DND-41 (cell line): ENCODE results near the gene TECPR1.

Source experiments
- ATAC-seq: fragments of 200-7000 bp; cut with Tn5 transposase; 3 replicates; pipeline ENCODE4 v1.9.1; 2021; ENCODE audit warnings: low read depth; ENCODE audit not compliant: insufficient read depth
- DNase-seq: peaks from one replicate; pipeline ENCODE4 v3.0.0-alpha.2; 2020
- H2AFZ ChIP-seq: 2 replicates; pipeline ENCODE4 v1.6.0; 2012; ENCODE audit warnings: low read depth, low read length
- H3K27ac ChIP-seq: 2 replicates; pipeline ENCODE4 v1.5.1; 2012; ENCODE audit warnings: low read length, inconsistent platforms
- H3K27me3 ChIP-seq: fragments of 200-600 bp; sonication (generic); 2 replicates; pipeline ENCODE4 v1.6.0; 2012; ENCODE audit warnings: low read length, mild to moderate bottlenecking, inconsistent platforms; ENCODE audit not compliant: insufficient read depth, poor library complexity
- H3K36me3 ChIP-seq: 2 replicates; pipeline ENCODE4 v1.5.1; 2012; ENCODE audit warnings: low read length, inconsistent platforms; ENCODE audit not compliant: insufficient read depth
- H3K4me1 ChIP-seq: 2 replicates; pipeline ENCODE4 v1.5.1; 2012; ENCODE audit warnings: mild to moderate bottlenecking, low read length; ENCODE audit not compliant: insufficient read depth
- H3K4me2 ChIP-seq: 2 replicates; pipeline ENCODE4 v1.6.0; 2012; ENCODE audit warnings: mild to moderate bottlenecking, moderate library complexity, low read length, inconsistent platforms; ENCODE audit not compliant: insufficient read depth
- H3K4me3 ChIP-seq, 2 experiments: fragments of 200-600 bp in 1 of 2; shearing (Covaris generic) in 1 of 2; 2 replicates each; pipeline ENCODE4 v1.5.1; 2012 to 2016; ENCODE audit warnings: inconsistent platforms in 2 of 2, low read length in 2 of 2, mild to moderate bottlenecking in 2 of 2, low read depth in 1 of 2, moderate library complexity in 1 of 2
- H3K79me2 ChIP-seq: 2 replicates; pipeline ENCODE4 v1.6.0; 2012; ENCODE audit warnings: low read length, inconsistent platforms; ENCODE audit not compliant: insufficient read depth
- H3K9ac ChIP-seq: 2 replicates; pipeline ENCODE4 v1.6.0; 2012; ENCODE audit warnings: low read depth, mild to moderate bottlenecking, inconsistent platforms, low read length, moderate library complexity
- H3K9me3 ChIP-seq: 2 replicates; pipeline ENCODE4 v1.5.1; 2012; ENCODE audit warnings: low read length, moderate library complexity, mild to moderate bottlenecking, inconsistent platforms; ENCODE audit not compliant: insufficient read depth, severe bottlenecking
- H4K20me1 ChIP-seq: 2 replicates; pipeline ENCODE4 v1.6.0; 2012; ENCODE audit warnings: low read length; ENCODE audit not compliant: insufficient read depth
- CTCF ChIP-seq: IDR thresholded peaks from 2 replicates; pipeline ENCODE4 v1.5.1; 2012; ENCODE audit warnings: borderline replicate concordance, low read length, moderate library complexity, mild to moderate bottlenecking; ENCODE audit not compliant: poor library complexity, severe bottlenecking; ENCODE audit errors: extremely low read depth
- EZH2 ChIP-seq: IDR thresholded peaks from 3 replicates; pipeline ENCODE4 v1.6.1; 2012; ENCODE audit warnings: borderline replicate concordance, low read depth, mild to moderate bottlenecking, moderate library complexity, low read length, inconsistent platforms; ENCODE audit not compliant: severe bottlenecking

TECPR1 gene

GRCh38 chr7:98199131-98199530, 52.9 kb downstream of the TECPR1 start:
- no peaks in the 10 kb centered on the region for H3K27me3 ChIP-seq
- TF ChIP-seq CTCF (no peak), EZH2 (no peak)
- H3K36me3 ChIP-seq: peaks cover 32% of the 10 kb centered on the region
- H3K4me2 ChIP-seq: no peak overlapping the region
- H3K27ac ChIP-seq: no peak overlapping the region
- H3K79me2 ChIP-seq: no peaks in the 10 kb centered on the region
- no peak overlapping the region for H2AFZ ChIP-seq
- H4K20me1 ChIP-seq: peaks cover 36% of the 10 kb centered on the region
- ATAC-seq: no peak
- peaks cover 25% of the 10 kb centered on the region for H3K4me1 ChIP-seq
- H3K9me3 ChIP-seq: no peaks in the 10 kb centered on the region
- no peak overlapping the region for H3K4me3 ChIP-seq
- no peak for DNase-seq
- H3K9ac ChIP-seq: no peak overlapping the region

GRCh38 chr7:98196706-98197605, 55.1 kb downstream of the TECPR1 start:
- Histone ChIP-seq H3K79me2 (no peaks in the 10 kb centered on the region), H3K4me3 (no peak overlapping the region), H4K20me1 (peaks cover 18% of the 10 kb centered on the region), H3K27ac (no peak overlapping the region), H3K4me1 (peaks cover 9% of the 10 kb centered on the region), H3K9me3 (no peaks in the 10 kb centered on the region), H3K9ac (no peak overlapping the region), H3K27me3 (no peaks in the 10 kb centered on the region), H2AFZ (no peak overlapping the region), H3K36me3 (peaks cover 43% of the 10 kb centered on the region), H3K4me2 (no peak overlapping the region)
- no peak for ATAC-seq
- no peak for TF ChIP-seq EZH2
- no peak for TF ChIP-seq CTCF
- no peak for DNase-seq

- H3K27me3 ChIP-seq: no peaks in the 10 kb centered on the region
- H2AFZ ChIP-seq: no peak overlapping the region
- DNase-seq (no peak), ATAC-seq (no peak)
- TF ChIP-seq EZH2 (no peak), CTCF (no peak)
- H3K4me3 ChIP-seq: no peak overlapping the region
- no peaks in the 10 kb centered on the region for H3K4me1 ChIP-seq
- H3K9ac ChIP-seq: no peak overlapping the region
- H3K9me3 ChIP-seq: no peaks in the 10 kb centered on the region
- no peak overlapping the region for H3K27ac ChIP-seq
- no peak overlapping the region for H3K4me2 ChIP-seq
- peaks cover 51% of the 10 kb centered on the region for H3K36me3 ChIP-seq
- no peaks in the 10 kb centered on the region for H3K79me2 ChIP-seq
- peaks cover 11% of the 10 kb centered on the region for H4K20me1 ChIP-seq
Observed at GRCh38 chr7:98194672-98195457, 57.2 kb downstream of the TECPR1 start.
